Aorta (tissue), 5 donors: ENCODE measurements around the gene RSL1D1. TPM values are rescaled to one million over a fixed set of nuclear protein-coding genes. Genes with fewer than 3 reads are reported as not detected.
"Not testable (repeated sequence)": the region's sequence is repeated elsewhere in the genome, so short reads cannot be mapped to it uniquely, and the experiment has no call there.

Experiments used
- ATAC-seq: fragments of 200-7000 bp; cut with Tn5 transposase; one replicate; pipeline ENCODE4 v1.9.1; 2022; ENCODE audit warnings: moderate library complexity; ENCODE audit not compliant: low FRiP score
- DNase-seq, 2 donors: peaks; one replicate each; pipeline ENCODE4 v3.0.0-alpha.2; 2020
- H3K27ac ChIP-seq, 2 donors: one replicate each; pipeline ENCODE4 v1.5.1; 2013; ENCODE audit warnings: low read length in 2 of 2, mild to moderate bottlenecking in 2 of 2, moderate library complexity in 2 of 2, control low read depth in 1 of 2, inconsistent platforms in 1 of 2, low read depth in 1 of 2
- H3K27me3 ChIP-seq, 2 donors: one replicate each; pipeline ENCODE4 v1.6.1; 2013; ENCODE audit warnings: control low read depth in 1 of 2, low read length in 1 of 2, mild to moderate bottlenecking in 1 of 2, moderate library complexity in 1 of 2; ENCODE audit not compliant: insufficient read depth in 2 of 2, control insufficient read depth in 1 of 2
- H3K36me3 ChIP-seq, 2 donors: one replicate each; pipeline ENCODE4 v1.6.1; 2013; ENCODE audit warnings: control low read depth in 1 of 2, low read length in 1 of 2, mild to moderate bottlenecking in 1 of 2; ENCODE audit not compliant: insufficient read depth in 2 of 2, control insufficient read depth in 1 of 2
- H3K4me1 ChIP-seq, 2 donors: one replicate each; pipeline ENCODE4 v1.6.1; 2013; ENCODE audit warnings: low read length in 2 of 2, control low read depth in 1 of 2, mild to moderate bottlenecking in 1 of 2, moderate library complexity in 1 of 2; ENCODE audit not compliant: insufficient read depth in 2 of 2, control insufficient read depth in 1 of 2
- H3K4me3 ChIP-seq, 2 donors: one replicate each; pipeline ENCODE4 v1.5.1; 2013; ENCODE audit warnings: low read length in 2 of 2, control low read depth in 1 of 2, mild to moderate bottlenecking in 1 of 2
- H3K9me3 ChIP-seq: one replicate; pipeline ENCODE4 v1.6.1; 2013; ENCODE audit warnings: mild to moderate bottlenecking, low read length; ENCODE audit not compliant: control insufficient read depth
- WGBS, 2 donors: extraction: QIAGEN DNeasy Blood & Tissue Kit; methylation state at CpG; one replicate each; pipeline ENCODE4 v1.1.7; 2013; 5-methylcytosine and 5-hydroxymethylcytosine counted together
- intact Hi-C, 2 donors: fragments of 100-400 bp; cut with DNase I; formaldehyde crosslinking; loops; one replicate each; pipeline versions ENCODE4 v1.14.2 to v1.15.0; 2022
- polyA plus RNA-seq, 2 donors: library from polyadenylated mRNA; stranded (reverse); fragments of 200-250 nt; gene quantifications; one replicate each; pipeline ENCODE4 v1.2.3, GENCODE V29; 2013
- total RNA-seq, 2 donors: library from RNA; stranded (reverse); fragmentation: NEBNext Ultra II Directional; extraction: Animal tissue kit (Norgen Biotek cat#: 25700); gene quantifications; one replicate each; pipeline ENCODE4 v1.2.1, GENCODE V29; 2021
- donor health status: healthy with polysubstance abuse.
- donor health status: Bipolar disorder and iron deficiency.
- donor health status: DM: no; HTN: no; CAD: no.
- donor health status: DM: no; HTN: no; CAD: no.
- donor health status: DM: yes; HTN: yes; CAD: no.

The RSL1D1 gene
- total and polyA plus RNA-seq, 4 donors, result 72.3 to 95.5 (median 82.0) TPM

DNA sequence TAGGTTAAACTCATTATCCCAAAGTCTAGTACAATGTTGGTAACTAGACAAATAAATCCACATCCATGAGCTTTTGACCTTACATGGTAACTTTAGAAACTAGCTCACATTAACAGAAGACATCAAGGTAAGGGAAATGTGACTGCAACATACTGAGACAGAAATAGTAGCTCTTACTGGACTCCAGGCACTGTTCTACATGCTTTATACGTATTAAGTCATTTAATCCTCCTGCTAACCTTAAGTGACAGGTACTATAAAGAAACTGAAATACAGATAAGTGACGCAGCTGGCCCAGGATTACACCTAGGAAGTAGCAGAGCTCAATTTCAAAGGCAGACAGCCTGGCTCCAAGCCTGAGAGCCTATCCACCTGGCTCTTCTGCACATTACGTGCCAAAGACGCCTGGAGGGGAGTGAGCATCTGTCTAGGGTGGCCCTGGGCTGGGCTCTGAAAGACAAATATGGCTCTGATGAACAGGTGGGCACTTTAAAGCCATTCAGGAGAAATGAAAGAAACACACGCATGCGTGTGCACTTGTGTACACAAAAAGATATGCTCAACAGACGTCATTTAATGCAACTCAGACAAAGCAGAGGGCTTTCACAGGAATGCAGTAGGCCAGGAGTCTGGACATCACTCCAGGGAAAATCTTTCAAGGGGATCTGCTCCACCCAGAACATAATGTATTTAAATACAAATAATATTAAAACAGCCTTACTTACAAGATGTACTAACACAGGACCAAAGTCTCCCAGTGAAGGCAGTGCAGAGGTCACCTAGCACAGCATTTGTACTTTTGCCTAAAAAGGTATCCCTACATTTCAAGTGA is 58.7 kb downstream of the RSL1D1 start:
- H3K4me1 ChIP-seq, result no peaks in the 10 kb centered on the region
- no peaks in the 10 kb centered on the region for H3K36me3 ChIP-seq
- DNase-seq (no peak), ATAC-seq (no peak)
- WGBS, 2 donors, result 49% methylated on average over 7 of the region's 7 CpGs
- peak overlapping the region; percentile 42 to 49 for H3K27ac ChIP-seq
- H3K27me3 ChIP-seq, result no peaks in the 10 kb centered on the region
- intact Hi-C loops, result no loop called here
- no peaks in the 10 kb centered on the region for H3K9me3 ChIP-seq
- no peak overlapping the region for H3K4me3 ChIP-seq

GRCh38 chr16:11791144-11791828 is 60.1 kb downstream of the RSL1D1 start:
- Histone ChIP-seq H3K36me3 (no peaks in the 10 kb centered on the region), H3K27ac (peak overlapping the region in 1 of 2 donors; percentile 12), H3K27me3 (no peaks in the 10 kb centered on the region), H3K4me3 (no peak overlapping the region), H3K4me1 (no peaks in the 10 kb centered on the region), H3K9me3 (no peaks in the 10 kb centered on the region)
- 65 to 71% methylated on average over 8 of the region's 8 CpGs for WGBS, 2 donors
- intact Hi-C loops, result no loop called here
- ATAC-seq (no peak), DNase-seq (peak in 1 of 2 donors; percentile 43)

GRCh38 chr16:11788914-11789313 is 62.4 kb downstream of the RSL1D1 start:
- H3K36me3 ChIP-seq, result no peaks in the 10 kb centered on the region
- DNase-seq (no peak), ATAC-seq (no peak)
- intact Hi-C loops, result no loop called here
- H3K4me1 ChIP-seq, result peaks cover 0 to 2% of the 10 kb centered on the region in 2 donors
- no peaks in the 10 kb centered on the region for H3K9me3 ChIP-seq
- WGBS, 2 donors, result 91 to 92% methylated on average over 3 of the region's 3 CpGs
- no peak overlapping the region for H3K4me3 ChIP-seq
- no peak overlapping the region for H3K27ac ChIP-seq
- H3K27me3 ChIP-seq, result no peaks in the 10 kb centered on the region

GRCh38 chr16:11784980-11785599 is 66.3 kb downstream of the RSL1D1 start:
- DNase-seq, H3K9me3 ChIP-seq, H3K36me3 ChIP-seq, H3K27me3 ChIP-seq, ATAC-seq, H3K4me3 ChIP-seq, H3K4me1 ChIP-seq: not testable (repeated sequence)
- H3K27ac ChIP-seq, result peak overlapping the region in 1 of 2 donors; percentile 30
- WGBS, 2 donors, result 88 to 89% methylated on average over 13 of the region's 13 CpGs
- intact Hi-C loops, result loop anchor here in 1 of 2 donors (5.0 kb wide), 1 partner anchor 43 kb away; the partner anchor contains the start of gene TXNDC11

- peak overlapping the region; percentile 24 to 69 for H3K27ac ChIP-seq
- ATAC-seq, H3K4me3 ChIP-seq, H3K4me1 ChIP-seq, H3K9me3 ChIP-seq, H3K27me3 ChIP-seq, H3K36me3 ChIP-seq, DNase-seq: not testable (repeated sequence)
- intact Hi-C loops, result loop anchor here in 1 of 2 donors (5.0 kb wide), 1 partner anchor 42 kb away; the partner anchor contains the start of gene TXNDC11
- WGBS, 2 donors, result 95 to 97% methylated on average over 6 of the region's 6 CpGs
Observed at GRCh38 chr16:11784381-11784780, 67.0 kb downstream of the RSL1D1 start.

- no peaks in the 10 kb centered on the region for H3K36me3 ChIP-seq
- no peaks in the 10 kb centered on the region for H3K27me3 ChIP-seq
- intact Hi-C loops, result loop anchor here in 1 of 2 donors (5.0 kb wide), 1 partner anchor 42 kb away; the partner anchor contains the start of gene TXNDC11
- H3K4me3 ChIP-seq, result peak overlapping the region in 1 of 2 donors; percentile 33
- DNase-seq (no peak), ATAC-seq (no peak)
- peak overlapping the region in 1 of 2 donors; percentile 62 for H3K27ac ChIP-seq
- peaks cover 0 to 2% of the 10 kb centered on the region in 2 donors for H3K4me1 ChIP-seq
- no peaks in the 10 kb centered on the region for H3K9me3 ChIP-seq
Observed at GRCh38 chr16:11784038-11784369, 67.3 kb downstream of the RSL1D1 start.

Other genes with a start within 250 kb of the RSL1D1 start
- gene SNN, start 183.1 kb downstream of the RSL1D1 start, total RNA-seq, result 10 to 100 TPM; 15.1 to 15.9 TPM
- gene SNN, start 183.1 kb downstream of the RSL1D1 start, polyA plus RNA-seq, result 10 to 100 TPM; 13.0 to 15.5 TPM
- gene TXNDC11, start 108.7 kb downstream of the RSL1D1 start, total RNA-seq, result 10 to 100 TPM; 39.7 to 43.6 TPM
- gene TXNDC11, start 108.7 kb downstream of the RSL1D1 start, polyA plus RNA-seq, result 10 to 100 TPM; 19.9 to 42.5 TPM
- 10 to 100 TPM; 69.7 to 86.2 TPM for gene ZC3H7A, start 54.3 kb downstream of the RSL1D1 start, total RNA-seq
- gene ZC3H7A, start 54.3 kb downstream of the RSL1D1 start, polyA plus RNA-seq, result 10 to 100 TPM; 45.4 to 46.7 TPM
- gene GSPT1, start 64.4 kb upstream of the RSL1D1 start, total RNA-seq, result 10 to 100 TPM; 76.7 to 77.7 TPM
- gene GSPT1, start 64.4 kb upstream of the RSL1D1 start, polyA plus RNA-seq, result 10 to 100 TPM; 28.7 to 38.4 TPM
- gene NPIPB2, start 90.5 kb upstream of the RSL1D1 start, total RNA-seq, result 10 to 100 TPM; 13.0 to 15.0 TPM
- 1 to 10 TPM in 1 of 2 donors, under 1 TPM in 1; 0.88 to 5.1 TPM for gene NPIPB2, start 90.5 kb upstream of the RSL1D1 start, polyA plus RNA-seq
- not detected for gene TNFRSF17, start 113.7 kb upstream of the RSL1D1 start, total RNA-seq
- not detected for gene TNFRSF17, start 113.7 kb upstream of the RSL1D1 start, polyA plus RNA-seq
- gene SNX29, start 125.2 kb upstream of the RSL1D1 start, total RNA-seq, result 10 to 100 TPM; 39.7 to 78.0 TPM
- 1 to 10 TPM; 4.9 to 5.4 TPM for gene SNX29, start 125.2 kb upstream of the RSL1D1 start, polyA plus RNA-seq